ENCODE measurements around the gene SNRPD2.
"Not testable (repeated sequence)": the region's sequence is repeated elsewhere in the genome, so short reads cannot be mapped to it uniquely, and the experiment has no call there.

DNA sequence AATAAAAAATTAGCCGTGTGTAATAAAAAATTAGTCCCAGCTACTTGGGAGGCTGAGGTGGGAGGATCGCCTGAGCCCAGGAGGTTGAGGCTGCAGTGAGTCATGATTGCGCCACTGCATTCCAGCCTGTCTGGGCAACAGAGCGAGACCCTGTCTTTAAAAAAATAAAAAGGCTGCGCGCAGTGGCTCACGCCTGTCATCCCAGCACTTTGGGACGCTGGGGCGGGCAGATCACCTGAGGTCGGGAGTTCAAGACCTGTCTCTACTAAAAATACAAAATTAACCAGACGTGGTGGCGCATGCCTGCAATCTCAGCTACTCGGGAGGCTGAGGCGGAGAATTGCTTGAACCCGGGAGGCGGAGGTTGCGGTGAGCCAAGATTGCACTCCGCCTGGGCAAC, 36.9 kb upstream of the SNRPD2 start:
- TF ChIP-seq CTCF (IDR thresholded peaks at IDR 0.05; ENCODE audit: insufficient read depth, low read length, poor library complexity, severe bottlenecking); EZH2phosphoT487 (conservative IDR thresholded peaks at IDR 0.05; ENCODE audit: low read length): not testable (repeated sequence)
